B cell (primary cell): ENCODE results near the gene VTCN1. TPM values are rescaled to one million over a fixed set of nuclear protein-coding genes. Genes with fewer than 3 reads are reported as not detected.

Experiments used
- ATAC-seq: fragments of 200-7000 bp; cut with Tn5 transposase; one replicate; pipeline ENCODE4 v1.10.0; 2021; ENCODE audit warnings: low read depth, mild to moderate bottlenecking, moderate number of reproducible peaks, moderate library complexity
- CTCF ChIA-PET: fragments of 350-600 bp; sonication (Branson Sonifier 250); formaldehyde crosslinking; loops from one replicate; lab custom pipeline; 2021; ENCODE audit warnings: antibody characterized with exemption, inconsistent platforms; lab: Charles Lee
- POLR2A ChIA-PET: fragments of 350-600 bp; sonication (Branson Sonifier 250); formaldehyde crosslinking; loops from one replicate; lab custom pipeline; 2021; ENCODE audit warnings: antibody characterized with exemption; lab: Charles Lee
- DNase-seq: peaks from one replicate; pipeline ENCODE4 v3.0.0; 2013
- H2AFZ ChIP-seq: 2 replicates; pipeline ENCODE4 v1.6.1; 2012; ENCODE audit warnings: mild to moderate bottlenecking, low read depth, low read length; ENCODE audit not compliant: insufficient read depth, poor library complexity, severe bottlenecking
- H3K27ac ChIP-seq, 2 donors: 1 replicate in 1 of 2; 2 replicates in 1 of 2; pipeline ENCODE4 v1.5.1; 2012 to 2013; ENCODE audit warnings: low read length in 2 of 2, mild to moderate bottlenecking in 2 of 2, moderate library complexity in 1 of 2
- H3K27me3 ChIP-seq, 4 experiments: fragments of 200-600 bp in 1 of 4; sonication (generic) in 1 of 4; replicated peaks in 1 of 4; 1 replicate in 2 of 4; 2 replicates in 2 of 4; pipeline versions ENCODE4 v1.6.1 to v1.7.0; 2013 to 2016; ENCODE audit warnings: low read length in 3 of 4, mild to moderate bottlenecking in 2 of 4, mixed read lengths in 1 of 4, moderate library complexity in 1 of 4; ENCODE audit not compliant: insufficient read depth in 4 of 4, control insufficient read depth in 3 of 4; ENCODE audit errors: control extremely low read depth in 1 of 4
- H3K36me3 ChIP-seq, 2 experiments: replicated peaks in 1 of 2; 1 replicate in 1 of 2; 2 replicates in 1 of 2; pipeline versions ENCODE4 v1.6.1 to v1.7.1; 2013; ENCODE audit warnings: low read length in 1 of 2; ENCODE audit not compliant: insufficient read depth in 2 of 2, control insufficient read depth in 1 of 2; ENCODE audit errors: control extremely low read depth in 1 of 2, extremely low read depth in 1 of 2
- H3K4me1 ChIP-seq, 2 donors: fragments of 200-600 bp in 1 of 2; sonication (generic) in 1 of 2; 1 replicate in 1 of 2; 2 replicates in 1 of 2; pipeline versions ENCODE4 v1.5.1 to v1.6.1; 2013 to 2017; ENCODE audit warnings: low read length in 2 of 2; ENCODE audit not compliant: control insufficient read depth in 2 of 2, insufficient read depth in 2 of 2
- H3K4me2 ChIP-seq: replicated peaks from 2 replicates; pipeline ENCODE3; 2012; ENCODE audit warnings: mild to moderate bottlenecking, low read depth, low read length; ENCODE audit not compliant: poor library complexity, severe bottlenecking
- H3K4me3 ChIP-seq, 5 experiments: fragments of 200-600 bp in 1 of 5; sonication (generic) in 1 of 5; 1 replicate in 3 of 5; 2 replicates in 2 of 5; pipeline versions ENCODE4 v1.5.1 to v1.7.0; 2011 to 2016; ENCODE audit warnings: low read length in 4 of 5, mild to moderate bottlenecking in 4 of 5, low read depth in 2 of 5, control low read depth in 1 of 5, moderate library complexity in 1 of 5; ENCODE audit not compliant: insufficient read depth in 1 of 5; ENCODE audit errors: control extremely low read depth in 1 of 5, extremely low read depth in 1 of 5
- H3K79me2 ChIP-seq: fragments of 200-600 bp; sonication (generic); one replicate; pipeline ENCODE4 v1.6.0; 2016; ENCODE audit warnings: low read length; ENCODE audit not compliant: control insufficient read depth, insufficient read depth
- H3K9ac ChIP-seq: fragments of 200-600 bp; sonication (generic); 2 replicates; pipeline ENCODE4 v1.6.1; 2017; ENCODE audit warnings: mild to moderate bottlenecking, low read length, moderate library complexity
- H3K9me3 ChIP-seq, 3 donors: one replicate each; pipeline versions ENCODE4 v1.6.1 to v1.7.1; 2013; ENCODE audit warnings: low read length in 2 of 3; ENCODE audit not compliant: control insufficient read depth in 2 of 3, insufficient read depth in 1 of 3; ENCODE audit errors: control extremely low read depth in 1 of 3
- H4K20me1 ChIP-seq: 2 replicates; pipeline ENCODE4 v1.6.0; 2012; ENCODE audit warnings: mild to moderate bottlenecking, low read length; ENCODE audit not compliant: insufficient read depth, control insufficient read depth, poor library complexity, severe bottlenecking
- H3K27ac Mint-ChIP-seq: one replicate; pipeline ENCODE4 v1.8.0; 2021; ENCODE audit warnings: mixed read lengths
- H3K27me3 Mint-ChIP-seq: one replicate; pipeline ENCODE4 v1.8.0; 2021; ENCODE audit warnings: mixed read lengths
- H3K4me1 Mint-ChIP-seq: one replicate; pipeline ENCODE4 v1.8.0; 2021; ENCODE audit warnings: mixed read lengths
- H3K4me3 Mint-ChIP-seq: one replicate; pipeline ENCODE4 v1.8.0; 2021; ENCODE audit warnings: mixed read lengths
- H3K9me3 Mint-ChIP-seq: one replicate; pipeline ENCODE4 v1.8.0; 2022; ENCODE audit warnings: mixed read lengths; ENCODE audit not compliant: insufficient read depth
- EZH2 ChIP-seq: IDR thresholded peaks from 2 replicates; pipeline ENCODE4 v1.6.1; 2012; ENCODE audit warnings: borderline replicate concordance, low read depth, mild to moderate bottlenecking, moderate library complexity, low read length; ENCODE audit not compliant: insufficient read depth, poor library complexity, severe bottlenecking
- WGBS: methylation state at CpG from one replicate; pipeline ENCODE4 v1.1.5; 2013; ENCODE audit warnings: missing lambda C conversion rate; ENCODE audit not compliant: insufficient coverage; 5-methylcytosine and 5-hydroxymethylcytosine counted together
- intact Hi-C: fragments of 100-400 bp; cut with micrococcal nuclease; formaldehyde crosslinking; loops from one replicate; pipeline ENCODE4 v1.10.0; 2022
- polyA plus RNA-seq: library from polyadenylated mRNA; depleted of rRNA; stranded (reverse); fragments of >200 nt; gene quantifications from 2 replicates; pipeline ENCODE4 v1.2.3, GENCODE V29; 2012
- total RNA-seq, 2 donors: library from RNA; stranded (reverse); fragments of 120-200 nt in 1 of 2; gene quantifications; 1 replicate in 1 of 2; 2 replicates in 1 of 2; pipeline versions ENCODE4 v1.2.3 to v1.2.4, GENCODE V29; 2013 to 2022
- TF ChIP-seq, protein P1 (sequence below): fragments of 200-600 bp; IDR thresholded peaks from one replicate; pipeline ENCODE4 v1.8.0; 2022; ENCODE audit warnings: antibody characterized with exemption, mild to moderate bottlenecking

Gene VTCN1
- total and polyA plus RNA-seq, 2 donors (not counting 1 experiment from before 2014, with no cell fraction given), result not detected

DNA sequence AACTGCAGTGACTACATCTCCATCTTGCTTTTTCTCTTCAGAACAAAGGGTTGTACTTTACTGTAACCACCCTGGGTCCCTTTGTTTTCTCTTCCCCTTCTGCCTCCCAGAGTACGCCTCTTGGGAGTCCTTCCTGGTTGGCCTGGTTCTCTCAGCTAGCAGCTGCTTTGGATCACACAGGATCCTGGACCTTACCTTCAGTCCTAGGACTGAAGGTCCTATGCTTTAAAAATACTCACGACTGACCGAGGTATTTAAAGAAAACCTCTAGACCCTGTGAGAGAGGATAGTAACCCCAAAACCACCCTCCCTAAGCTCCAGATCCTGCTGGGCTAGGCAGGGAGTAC, 94.0 kb downstream of the VTCN1 start:
- ATAC-seq, result no peak
- Mint-ChIP-seq H3K27me3 (no peaks in the 10 kb centered on the region), H3K27ac (no peak overlapping the region), H3K4me3 (no peak overlapping the region), H3K4me1 (peaks cover 5% of the 10 kb centered on the region), H3K9me3 (no peaks in the 10 kb centered on the region)
- Histone ChIP-seq H3K36me3 (no peaks in the 10 kb centered on the region), H3K4me1 (peaks cover 4 to 6% of the 10 kb centered on the region in 2 donors), H3K9me3 (no peaks in the 10 kb centered on the region), H4K20me1 (no peaks in the 10 kb centered on the region), H3K27ac (no peak overlapping the region), H3K4me2 (no peak overlapping the region), H3K27me3 (no peaks in the 10 kb centered on the region), H3K79me2 (no peaks in the 10 kb centered on the region), H2AFZ (no peak overlapping the region), H3K9ac (no peak overlapping the region), H3K4me3 (no peak overlapping the region)
- POLR2A ChIA-PET, result no interaction called here
- CTCF ChIA-PET, result interaction anchor here (5.1 kb wide), 1 partner anchor 11 kb away, joined by 27 read pairs; no protein-coding TSS in a partner anchor
- TF ChIP-seq, protein P1, sequence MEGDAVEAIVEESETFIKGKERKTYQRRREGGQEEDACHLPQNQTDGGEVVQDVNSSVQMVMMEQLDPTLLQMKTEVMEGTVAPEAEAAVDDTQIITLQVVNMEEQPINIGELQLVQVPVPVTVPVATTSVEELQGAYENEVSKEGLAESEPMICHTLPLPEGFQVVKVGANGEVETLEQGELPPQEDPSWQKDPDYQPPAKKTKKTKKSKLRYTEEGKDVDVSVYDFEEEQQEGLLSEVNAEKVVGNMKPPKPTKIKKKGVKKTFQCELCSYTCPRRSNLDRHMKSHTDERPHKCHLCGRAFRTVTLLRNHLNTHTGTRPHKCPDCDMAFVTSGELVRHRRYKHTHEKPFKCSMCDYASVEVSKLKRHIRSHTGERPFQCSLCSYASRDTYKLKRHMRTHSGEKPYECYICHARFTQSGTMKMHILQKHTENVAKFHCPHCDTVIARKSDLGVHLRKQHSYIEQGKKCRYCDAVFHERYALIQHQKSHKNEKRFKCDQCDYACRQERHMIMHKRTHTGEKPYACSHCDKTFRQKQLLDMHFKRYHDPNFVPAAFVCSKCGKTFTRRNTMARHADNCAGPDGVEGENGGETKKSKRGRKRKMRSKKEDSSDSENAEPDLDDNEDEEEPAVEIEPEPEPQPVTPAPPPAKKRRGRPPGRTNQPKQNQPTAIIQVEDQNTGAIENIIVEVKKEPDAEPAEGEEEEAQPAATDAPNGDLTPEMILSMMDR, result no peak
- no peak for TF ChIP-seq EZH2
- intact Hi-C loops, result no loop called here
- 100% methylated on average over 2 of the region's 3 CpGs for WGBS
- DNase-seq, result no peak

DNA sequence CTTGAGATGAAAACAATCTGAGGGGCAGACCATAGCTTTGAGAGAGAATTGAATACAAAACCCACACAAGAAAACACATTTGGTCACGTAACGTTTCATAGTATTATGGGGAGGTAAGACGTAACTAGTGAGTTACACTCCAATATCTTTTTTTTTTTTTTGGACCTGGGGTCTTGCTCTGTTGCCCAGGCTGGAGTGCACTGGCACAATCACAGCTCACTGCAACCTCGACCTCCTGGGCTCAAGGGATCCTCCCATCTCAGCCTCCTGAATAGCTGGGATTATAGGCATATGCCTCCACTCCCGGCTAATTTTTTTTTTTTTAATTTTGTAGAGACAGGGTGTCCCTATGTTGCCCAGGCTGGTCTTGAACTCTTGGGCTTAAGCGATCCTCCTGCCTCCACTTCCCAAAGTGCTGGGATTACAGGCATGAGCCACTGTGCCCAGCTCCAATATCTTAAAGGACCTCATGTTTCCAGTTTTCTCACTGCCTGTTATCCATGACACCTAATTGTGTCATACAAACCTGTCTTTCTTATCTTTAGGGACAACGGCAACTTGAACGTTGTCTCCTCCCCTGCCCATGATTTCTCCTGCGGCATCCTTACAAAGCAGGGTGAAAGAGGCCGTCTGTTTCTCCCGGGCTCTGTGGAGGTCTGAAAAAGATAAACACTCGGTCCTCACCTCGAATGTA, 94.5 kb downstream of the VTCN1 start:
- Histone ChIP-seq H4K20me1 (no peaks in the 10 kb centered on the region), H3K9me3 (no peaks in the 10 kb centered on the region), H3K27me3 (no peaks in the 10 kb centered on the region), H3K9ac (no peak overlapping the region), H3K4me1 (peaks cover 4 to 6% of the 10 kb centered on the region in 2 donors), H3K27ac (no peak overlapping the region), H2AFZ (no peak overlapping the region), H3K79me2 (no peaks in the 10 kb centered on the region), H3K4me3 (no peak overlapping the region), H3K4me2 (no peak overlapping the region), H3K36me3 (no peaks in the 10 kb centered on the region)
- no peak overlapping the region for H3K4me3 Mint-ChIP-seq
- ATAC-seq (no peak), DNase-seq (no peak)
- H3K27me3 Mint-ChIP-seq, result no peaks in the 10 kb centered on the region
- intact Hi-C loops, result no loop called here
- H3K27ac Mint-ChIP-seq, result no peak overlapping the region
- WGBS, result 97% methylated on average over 9 of the region's 13 CpGs
- ChIA-PET CTCF (interaction anchor here (5.1 kb wide), 1 partner anchor 12 kb away, joined by 27 read pairs; no protein-coding TSS in a partner anchor), POLR2A (no interaction called here)
- H3K4me1 Mint-ChIP-seq, result peaks cover 3% of the 10 kb centered on the region
- no peaks in the 10 kb centered on the region for H3K9me3 Mint-ChIP-seq
- TF ChIP-seq, protein P1, result no peak
